Activated CD8-positive, alpha-beta memory T cell treated with anti-CD3 and anti-CD28 coated beads, Interleukin-2, amount 10 ng/mL, durations not matched to agents 7 days and 5 days (primary cell): Measurements from ENCODE around the gene C20orf173. TPM values are rescaled to one million over a fixed set of nuclear protein-coding genes. Genes with fewer than 3 reads are reported as not detected.

Experiments
- ATAC-seq: fragments of 150-1000 bp; cut with Tn5 transposase; one replicate; pipeline ENCODE4 v1.10.0; 2021; ENCODE audit warnings: moderate library complexity
- CTCF ChIA-PET: fragments of 350-600 bp; sonication (Branson Sonifier 250); formaldehyde crosslinking; loops from one replicate; lab custom pipeline; 2021; ENCODE audit warnings: antibody characterized with exemption; lab: Charles Lee
- DNase-seq: peaks from one replicate; pipeline ENCODE4 v3.0.0-alpha.2; 2020
- H3K27ac Mint-ChIP-seq: one replicate; pipeline ENCODE4 v1.8.0; 2021; ENCODE audit warnings: mild to moderate bottlenecking, mixed read lengths
- H3K27me3 Mint-ChIP-seq: one replicate; pipeline ENCODE4 v1.8.0; 2021; ENCODE audit warnings: mixed read lengths
- H3K36me3 Mint-ChIP-seq: one replicate; pipeline ENCODE4 v1.8.0; 2021; ENCODE audit warnings: mild to moderate bottlenecking, mixed read lengths
- H3K4me1 Mint-ChIP-seq: one replicate; pipeline ENCODE4 v1.8.0; 2021; ENCODE audit warnings: mixed read lengths
- H3K4me3 Mint-ChIP-seq: one replicate; pipeline ENCODE4 v1.8.0; 2021; ENCODE audit warnings: mild to moderate bottlenecking, moderate library complexity, mixed read lengths
- H3K9me3 Mint-ChIP-seq: one replicate; pipeline ENCODE4 v1.8.0; 2022; ENCODE audit warnings: low read depth, mixed read lengths
- total RNA-seq, 2 experiments: library from RNA; stranded (reverse); gene quantifications; one replicate each; pipeline ENCODE4 v1.2.3, GENCODE V29; 2021

Gene C20orf173
- not detected for total RNA-seq

GRCh38 chr20:35529552-35529951 is at the start of gene C20orf173:
C20orf173 (minus strand) TSS chr20:35529652; CDS start chr20:35529373, 279 bp downstream.
- Mint-ChIP-seq H3K4me1 (no peaks in the 10 kb centered on the region), H3K36me3 (no peaks in the 10 kb centered on the region)
- CTCF ChIA-PET = no interaction called here

GRCh38 chr20:35579196-35579595 is 49.7 kb upstream of the C20orf173 start:
- H3K4me1 Mint-ChIP-seq = no peaks in the 10 kb centered on the region
- no peaks in the 10 kb centered on the region for H3K36me3 Mint-ChIP-seq
- ATAC-seq (no peak), DNase-seq (no peak)
- H3K27me3 Mint-ChIP-seq = peaks cover 9% of the 10 kb centered on the region
- CTCF ChIA-PET = interaction anchor here (1.0 kb wide), 1 partner anchor 9 kb away, joined by 3 read pairs; no protein-coding TSS in a partner anchor
- H3K27ac Mint-ChIP-seq = no peak overlapping the region
- H3K4me3 Mint-ChIP-seq = no peak overlapping the region
- no peaks in the 10 kb centered on the region for H3K9me3 Mint-ChIP-seq

More at GRCh38 chr20:35529552-35529951, at the start of gene C20orf173:
- ATAC-seq (no peak), DNase-seq (no peak)
- Mint-ChIP-seq H3K27me3 (no peaks in the 10 kb centered on the region), H3K27ac (no peak within 1 kb of the TSS), H3K4me3 (no peak within 1 kb of the TSS), H3K9me3 (no peaks in the 10 kb centered on the region)

- no peak for DNase-seq
- Mint-ChIP-seq H3K27me3 (peaks cover 9% of the 10 kb centered on the region), H3K4me3 (no peak overlapping the region), H3K27ac (no peak overlapping the region), H3K9me3 (no peaks in the 10 kb centered on the region), H3K4me1 (no peaks in the 10 kb centered on the region), H3K36me3 (no peaks in the 10 kb centered on the region)
- CTCF ChIA-PET = interaction anchor here (1.0 kb wide), 1 partner anchor 9 kb away, joined by 3 read pairs; no protein-coding TSS in a partner anchor
- ATAC-seq = no peak
Observed at GRCh38 chr20:35578469-35578868, 49.0 kb upstream of the C20orf173 start.

- Mint-ChIP-seq H3K27me3 (peaks cover 9% of the 10 kb centered on the region), H3K36me3 (peaks cover 2% of the 10 kb centered on the region), H3K27ac (no peak overlapping the region), H3K4me3 (no peak overlapping the region), H3K4me1 (no peaks in the 10 kb centered on the region), H3K9me3 (peaks cover 3% of the 10 kb centered on the region)
- ATAC-seq = no peak
- DNase-seq = no peak
- CTCF ChIA-PET = no interaction called here
Observed at GRCh38 chr20:35576816-35577215, 47.4 kb upstream of the C20orf173 start.

GRCh38 chr20:35575958-35576357 is 46.5 kb upstream of the C20orf173 start:
- CTCF ChIA-PET = no interaction called here
- Mint-ChIP-seq H3K4me1 (no peaks in the 10 kb centered on the region), H3K27me3 (peaks cover 9% of the 10 kb centered on the region), H3K36me3 (peaks cover 2% of the 10 kb centered on the region), H3K4me3 (no peak overlapping the region), H3K27ac (no peak overlapping the region), H3K9me3 (peaks cover 3% of the 10 kb centered on the region)
- no peak for DNase-seq
- ATAC-seq = no peak

GRCh38 chr20:35572838-35573237 is 43.4 kb upstream of the C20orf173 start:
- H3K4me3 Mint-ChIP-seq = no peak overlapping the region
- H3K27ac Mint-ChIP-seq = no peak overlapping the region
- no peaks in the 10 kb centered on the region for H3K4me1 Mint-ChIP-seq
- H3K9me3 Mint-ChIP-seq = peaks cover 3% of the 10 kb centered on the region
- no peak for ATAC-seq
- no peak for DNase-seq
- CTCF ChIA-PET = interaction anchor here (1.2 kb wide), 1 partner anchor 32 kb away, joined by 3 read pairs; no protein-coding TSS in a partner anchor
- peaks cover 11% of the 10 kb centered on the region for H3K27me3 Mint-ChIP-seq
- peaks cover 2% of the 10 kb centered on the region for H3K36me3 Mint-ChIP-seq

- peaks cover 2% of the 10 kb centered on the region for H3K36me3 Mint-ChIP-seq
- H3K4me1 Mint-ChIP-seq = no peaks in the 10 kb centered on the region
- no peak for ATAC-seq
- peaks cover 3% of the 10 kb centered on the region for H3K9me3 Mint-ChIP-seq
- CTCF ChIA-PET = no interaction called here
- no peak overlapping the region for H3K4me3 Mint-ChIP-seq
- no peak for DNase-seq
- no peak overlapping the region for H3K27ac Mint-ChIP-seq
- peaks cover 15% of the 10 kb centered on the region for H3K27me3 Mint-ChIP-seq
Observed at GRCh38 chr20:35571555-35571954, 42.1 kb upstream of the C20orf173 start.

GRCh38 chr20:35568645-35569044 is 39.2 kb upstream of the C20orf173 start:
- Mint-ChIP-seq H3K27ac (no peak overlapping the region), H3K4me3 (no peak overlapping the region), H3K27me3 (peaks cover 12% of the 10 kb centered on the region), H3K4me1 (no peaks in the 10 kb centered on the region), H3K9me3 (peaks cover 3% of the 10 kb centered on the region), H3K36me3 (peaks cover 2% of the 10 kb centered on the region)
- CTCF ChIA-PET = interaction anchor here (0.8 kb wide), 1 partner anchor 531 kb away, joined by 3 read pairs; no protein-coding TSS in a partner anchor
- DNase-seq (no peak), ATAC-seq (no peak)

- CTCF ChIA-PET = interaction anchor here (1.5 kb wide), 1 partner anchor 37 kb away, joined by 3 read pairs; no protein-coding TSS in a partner anchor
- no peaks in the 10 kb centered on the region for H3K36me3 Mint-ChIP-seq
- H3K4me1 Mint-ChIP-seq = no peaks in the 10 kb centered on the region
- no peaks in the 10 kb centered on the region for H3K9me3 Mint-ChIP-seq
- no peak overlapping the region for H3K4me3 Mint-ChIP-seq
- no peak overlapping the region for H3K27ac Mint-ChIP-seq
- H3K27me3 Mint-ChIP-seq = peaks cover 12% of the 10 kb centered on the region
- DNase-seq (no peak), ATAC-seq (no peak)
Observed at GRCh38 chr20:35564905-35565304, 35.5 kb upstream of the C20orf173 start.

- Mint-ChIP-seq H3K27ac (no peak overlapping the region), H3K9me3 (no peaks in the 10 kb centered on the region), H3K36me3 (no peaks in the 10 kb centered on the region), H3K4me1 (no peaks in the 10 kb centered on the region), H3K4me3 (no peak overlapping the region), H3K27me3 (peaks cover 12% of the 10 kb centered on the region)
- CTCF ChIA-PET = interaction anchor here (1.5 kb wide), 1 partner anchor 38 kb away, joined by 3 read pairs; no protein-coding TSS in a partner anchor
- DNase-seq (no peak), ATAC-seq (no peak)
Observed at GRCh38 chr20:35563834-35564233, 34.4 kb upstream of the C20orf173 start.

GRCh38 chr20:35562541-35563110 is 33.2 kb upstream of the C20orf173 start:
- no peak for ATAC-seq
- DNase-seq = no peak
- H3K27ac Mint-ChIP-seq = no peak overlapping the region
- no peaks in the 10 kb centered on the region for H3K4me1 Mint-ChIP-seq
- H3K36me3 Mint-ChIP-seq = no peaks in the 10 kb centered on the region
- no peak overlapping the region for H3K4me3 Mint-ChIP-seq
- H3K27me3 Mint-ChIP-seq = peaks cover 9% of the 10 kb centered on the region
- H3K9me3 Mint-ChIP-seq = no peaks in the 10 kb centered on the region
- CTCF ChIA-PET = interaction anchor here (1.5 kb wide), 1 partner anchor 13 kb away, joined by 3 read pairs; no protein-coding TSS in a partner anchor

GRCh38 chr20:35561671-35562070 is 32.2 kb upstream of the C20orf173 start:
- CTCF ChIA-PET = interaction anchor here (0.6 to 1.5 kb wide), 2 partner anchors 13 to 57 kb away, joined by 3 read pairs; no protein-coding TSS in a partner anchor
- ATAC-seq (no peak), DNase-seq (no peak)
- Mint-ChIP-seq H3K36me3 (no peaks in the 10 kb centered on the region), H3K4me1 (no peaks in the 10 kb centered on the region), H3K27ac (no peak overlapping the region), H3K4me3 (no peak overlapping the region), H3K27me3 (peaks cover 3% of the 10 kb centered on the region), H3K9me3 (no peaks in the 10 kb centered on the region)

- H3K4me1 Mint-ChIP-seq = no peaks in the 10 kb centered on the region
- ATAC-seq = peak; percentile 47
- CTCF ChIA-PET = interaction anchor here (0.6 to 1.5 kb wide), 2 partner anchors 12 to 58 kb away, joined by 3 read pairs; no protein-coding TSS in a partner anchor
Observed at GRCh38 chr20:35561268-35561667, 31.8 kb upstream of the C20orf173 start.

GRCh38 chr20:35560541-35560940 is 31.1 kb upstream of the C20orf173 start:
- CTCF ChIA-PET = no interaction called here
- H3K27ac Mint-ChIP-seq = no peak overlapping the region
- H3K27me3 Mint-ChIP-seq = no peaks in the 10 kb centered on the region

More at GRCh38 chr20:35561268-35561667, 31.8 kb upstream of the C20orf173 start:
- no peak for DNase-seq
- Mint-ChIP-seq H3K9me3 (no peaks in the 10 kb centered on the region), H3K36me3 (no peaks in the 10 kb centered on the region), H3K27ac (no peak overlapping the region), H3K27me3 (peaks cover 3% of the 10 kb centered on the region), H3K4me3 (no peak overlapping the region)

More at GRCh38 chr20:35560541-35560940, 31.1 kb upstream of the C20orf173 start:
- H3K4me1 Mint-ChIP-seq = no peaks in the 10 kb centered on the region
- no peaks in the 10 kb centered on the region for H3K9me3 Mint-ChIP-seq
- no peak overlapping the region for H3K4me3 Mint-ChIP-seq
- DNase-seq (no peak), ATAC-seq (no peak)
- H3K36me3 Mint-ChIP-seq = no peaks in the 10 kb centered on the region
